OCI-LY3 (cell line): Measurements from ENCODE around the gene WDR83.

Experiments
- CTCF ChIP-seq: fragments of 200-600, 300-600 bp; sonication (generic); IDR thresholded peaks from 2 replicates; pipeline ENCODE4 v1.5.1; 2014; ENCODE audit warnings: antibody characterized with exemption, low read length, low read depth
- EZH2phosphoT487 ChIP-seq: fragments of 200-600 bp; shearing (Covaris generic); IDR thresholded peaks from 2 replicates; pipeline ENCODE4 v1.6.1; 2018; ENCODE audit warnings: antibody characterized with exemption, mixed run types, low read depth

- TF ChIP-seq CTCF (no peak), EZH2phosphoT487 (no peak)
Measured at GRCh38 chr19:12641456-12641855, 25.2 kb upstream of the WDR83 start.
